H1 (cell line): ENCODE measurements around the gene ARHGAP22. TPM values are rescaled to one million over a fixed set of nuclear protein-coding genes. Genes with fewer than 3 reads are reported as not detected.

Source experiments
- ATF2 ChIP-seq: IDR thresholded peaks from 2 replicates; pipeline ENCODE4 v1.6.1; 2012; ENCODE audit warnings: low read length, inconsistent platforms
- ATF3 ChIP-seq: IDR thresholded peaks from 2 replicates; pipeline ENCODE4 v1.6.1; 2011; ENCODE audit warnings: low read depth, mild to moderate bottlenecking, low read length; ENCODE audit not compliant: insufficient read depth
- CHD1 ChIP-seq: IDR thresholded peaks from 2 replicates; pipeline ENCODE4 v1.6.1; 2012; ENCODE audit warnings: low read depth, low read length, improper control_type of control experiment
- CHD7 ChIP-seq: fragments of 300-600 bp; sonication (generic); IDR thresholded peaks from 2 replicates; pipeline ENCODE4 v1.7.1; 2012; ENCODE audit warnings: low read length, moderate library complexity, mild to moderate bottlenecking, inconsistent platforms; ENCODE audit not compliant: insufficient replicate concordance
- EZH2 ChIP-seq: fragments of 200-600 bp; sonication (generic); IDR thresholded peaks from 2 replicates; pipeline ENCODE4 v1.7.1; 2012; ENCODE audit warnings: low read depth, mild to moderate bottlenecking, moderate library complexity, low read length, inconsistent platforms; ENCODE audit not compliant: severe bottlenecking
- JUND ChIP-seq: IDR thresholded peaks from 2 replicates; pipeline ENCODE4 v1.6.1; 2011; ENCODE audit warnings: mild to moderate bottlenecking, improper control_type of control experiment, low read length
- MAX ChIP-seq: IDR thresholded peaks from 2 replicates; pipeline ENCODE4 v1.6.1; 2012; ENCODE audit warnings: inconsistent platforms
- NRF1 ChIP-seq: IDR thresholded peaks from 2 replicates; pipeline ENCODE4 v1.6.1; 2011; ENCODE audit warnings: mild to moderate bottlenecking, low read depth, low read length, improper control_type of control experiment
- POU5F1 ChIP-seq: IDR thresholded peaks from 2 replicates; pipeline ENCODE4 v1.6.1; 2011; ENCODE audit warnings: low read depth, mild to moderate bottlenecking, low read length, moderate library complexity
- polyA plus RNA-seq, 7 experiments: library from polyadenylated mRNA; depleted of rRNA in 3 of 7; stranded (reverse) in 5 of 7; unstranded in 2 of 7; fragments of >200 nt in 5 of 7; fragments of 200-250 nt in 2 of 7; gene quantifications; 1 replicate in 5 of 7; 2 replicates in 1 of 7; 4 replicates in 1 of 7; pipeline versions ENCODE4 v1.2.1 to v1.2.3, GENCODE V29; 2011 to 2013; ENCODE audit warnings: missing spikeins in 2 of 7, mixed read lengths in 2 of 7
- total RNA-seq: library from RNA; stranded (reverse); fragmentation: NEBNext Ultra II Directional; extraction: Animal tissue kit (Norgen Biotek cat#: 25700); gene quantifications from 2 replicates; pipeline ENCODE4 v1.2.1, GENCODE V29; 2021

ARHGAP22 gene
- total and polyA plus RNA-seq, 2 of the 8 experiments (the other 6 are each of a cell fraction or from before 2014, with no cell fraction given): 3.6 to 11.2 TPM

DNA sequence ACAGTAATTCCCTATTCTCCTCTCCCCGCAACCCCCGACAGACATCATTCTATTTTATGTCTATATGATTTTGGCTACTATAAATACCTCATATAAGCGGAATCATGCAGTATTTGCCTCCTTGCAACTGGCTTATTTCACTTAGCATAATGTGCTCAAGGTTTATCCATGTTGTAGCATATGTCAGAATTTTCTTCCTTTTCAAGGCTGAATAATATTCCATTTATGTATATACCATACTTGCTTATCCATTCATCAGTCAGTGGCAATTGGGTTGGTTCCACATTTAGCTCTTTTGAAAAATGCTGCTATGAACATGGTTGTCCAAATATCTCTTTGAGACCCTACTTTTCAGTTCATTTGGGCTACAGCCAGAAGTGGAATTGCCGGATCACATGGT lies 191.9 kb downstream of the ARHGAP22 start (continued):
- no peak for TF ChIP-seq CHD7
- TF ChIP-seq MAX: no peak
- no peak for TF ChIP-seq EZH2
- TF ChIP-seq POU5F1: no peak
- no peak for TF ChIP-seq ATF3
- TF ChIP-seq NRF1: no peak
- no peak for TF ChIP-seq ATF2
- TF ChIP-seq JUND: no peak
- TF ChIP-seq CHD1: no peak
